AG10803 (cell line): ENCODE data around the gene BMPR1B.

Source experiments
- DNase-seq: peaks from one replicate; pipeline ENCODE4 v3.0.0; 2010; ENCODE audit warnings: low read depth
- H3K4me3 ChIP-seq: 2 replicates; pipeline ENCODE4 v1.5.1; 2011; ENCODE audit warnings: mild to moderate bottlenecking, low read length, control low read depth
- CTCF ChIP-seq: conservative IDR thresholded peaks from 2 replicates; pipeline ENCODE4 v1.5.1; 2011; ENCODE audit warnings: mild to moderate bottlenecking, low read length, control low read depth, inconsistent platforms

Gene BMPR1B

DNA sequence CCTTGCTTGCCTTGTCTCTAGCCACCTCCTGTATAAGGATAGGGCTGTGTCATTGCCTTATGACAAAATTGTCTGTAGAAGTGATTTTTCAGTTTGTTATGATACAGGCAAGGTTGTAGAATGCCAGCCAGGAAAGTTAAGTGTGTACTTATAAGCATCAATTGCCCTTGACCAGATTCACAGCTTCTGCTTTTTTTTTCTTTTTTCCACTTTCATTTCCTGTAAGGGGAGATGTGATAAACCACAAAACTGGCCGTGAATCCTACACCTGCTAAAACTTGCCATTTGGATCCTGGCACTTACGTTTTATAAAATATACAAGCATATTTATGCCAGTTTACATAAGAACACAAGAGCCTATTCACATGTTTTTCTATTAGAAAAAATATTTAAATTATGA lies 35.0 kb upstream of the BMPR1B start:
- no peak for TF ChIP-seq CTCF
- no peak for DNase-seq
- no peak overlapping the region for H3K4me3 ChIP-seq

DNA sequence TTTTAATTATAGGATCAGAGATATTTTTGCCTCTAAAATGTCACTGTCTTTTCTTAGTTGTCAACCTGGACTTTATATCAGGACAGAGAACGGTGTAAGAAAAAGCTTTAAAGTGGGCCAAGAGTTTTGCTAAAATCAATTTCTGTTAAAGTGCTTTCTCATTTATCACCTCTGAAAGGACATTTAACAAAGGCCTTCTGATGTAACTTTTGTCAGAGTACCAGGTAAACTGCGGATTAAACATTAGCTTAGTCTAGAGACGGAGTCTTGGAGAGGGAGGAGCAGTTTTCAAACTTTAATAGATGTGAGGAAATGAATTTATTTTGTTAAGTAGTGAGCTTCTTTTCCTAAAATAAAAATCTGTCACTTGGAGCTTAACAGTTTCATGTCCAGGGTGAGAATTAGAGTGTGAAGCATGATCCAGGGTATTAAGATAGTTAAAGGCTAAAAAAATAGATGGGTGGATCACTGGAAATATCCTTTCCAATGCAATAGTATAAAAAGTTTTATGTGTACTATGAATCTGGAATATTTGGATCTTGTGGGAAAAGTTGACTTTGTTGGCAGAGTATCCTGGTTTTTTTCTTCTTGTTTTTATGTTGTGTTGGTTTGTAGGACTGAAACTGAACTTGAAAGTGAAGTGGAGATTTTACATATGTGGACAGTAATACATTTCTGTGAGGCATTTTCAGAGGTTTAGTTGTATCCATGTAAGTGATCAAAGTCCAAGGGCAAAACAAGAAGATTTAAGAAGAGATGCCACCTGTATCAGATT lies 33.6 kb upstream of the BMPR1B start:
- TF ChIP-seq CTCF = no peak
- no peak for DNase-seq
- H3K4me3 ChIP-seq = no peak overlapping the region

DNA sequence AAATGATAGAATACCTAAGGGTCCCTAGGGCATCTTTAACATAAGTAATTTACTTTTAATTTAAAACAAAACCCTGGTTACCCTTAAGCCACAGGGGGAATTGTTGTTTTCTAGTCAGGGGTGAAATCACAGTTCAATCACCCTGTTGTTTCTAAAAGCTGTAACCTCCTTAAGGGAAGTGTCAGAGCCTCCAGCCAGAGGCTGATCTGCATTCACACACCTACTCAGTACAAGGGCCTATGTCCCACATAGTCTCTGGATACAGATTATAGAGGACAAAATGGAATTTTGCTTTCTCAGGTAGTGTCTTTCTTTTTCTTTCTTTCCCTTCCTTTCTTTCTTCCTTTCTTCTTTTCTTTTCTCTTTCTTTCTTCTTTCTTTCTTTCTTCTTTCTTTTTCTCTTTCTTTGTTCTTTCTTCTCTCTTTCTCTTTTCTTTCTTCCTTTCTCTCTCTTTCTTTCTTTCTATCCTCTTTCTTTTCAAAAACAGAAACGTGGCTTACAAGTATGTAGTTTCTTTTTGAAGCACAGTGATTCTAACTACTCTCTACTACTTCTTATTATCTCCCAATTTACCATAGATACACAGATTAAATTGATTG lies 31.1 kb upstream of the BMPR1B start:
- DNase-seq = no peak
- no peak for TF ChIP-seq CTCF
- no peak overlapping the region for H3K4me3 ChIP-seq

GRCh38 chr4:94728056-94728766 lies 29.5 kb upstream of the BMPR1B start:
- no peak for TF ChIP-seq CTCF
- no peak overlapping the region for H3K4me3 ChIP-seq
- DNase-seq = peak; percentile 65

GRCh38 chr4:94732358-94732698 lies 25.4 kb upstream of the BMPR1B start:
- H3K4me3 ChIP-seq = no peak overlapping the region
- no peak for DNase-seq
- TF ChIP-seq CTCF = no peak

DNA sequence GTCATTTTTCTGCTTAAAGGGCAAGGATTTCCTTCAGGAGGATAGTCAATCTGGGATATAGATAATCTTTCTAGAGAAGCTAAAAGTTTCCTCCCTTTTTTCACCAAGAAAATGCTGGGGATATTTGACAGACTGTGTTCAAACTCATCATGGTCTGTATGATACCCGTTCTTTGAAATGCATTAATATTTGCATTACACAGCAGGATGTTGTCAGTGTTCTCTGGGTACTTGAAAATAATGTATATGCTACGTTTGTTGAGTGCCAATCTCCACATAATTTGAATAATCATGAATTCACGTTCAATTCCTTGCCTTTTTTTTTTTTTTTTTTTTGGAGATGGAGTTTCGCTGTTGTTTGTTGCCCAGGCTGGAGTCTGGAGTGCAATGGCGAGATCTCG lies 18.0 kb upstream of the BMPR1B start:
- DNase-seq = no peak
- no peak for TF ChIP-seq CTCF
- no peak overlapping the region for H3K4me3 ChIP-seq

GRCh38 chr4:94741304-94741703 lies 16.5 kb upstream of the BMPR1B start:
- DNase-seq = no peak
- TF ChIP-seq CTCF = no peak
- H3K4me3 ChIP-seq = no peak overlapping the region
